Panc1 (cell line): Measurements from ENCODE around the gene GABPB1. TPM values are rescaled to one million over a fixed set of nuclear protein-coding genes. Genes with fewer than 3 reads are reported as not detected.

Experiments
- ATAC-seq: fragments of 200-7000 bp; cut with Tn5 transposase; 2 replicates; pipeline ENCODE4 v1.9.1; 2020; ENCODE audit warnings: mild to moderate bottlenecking, moderate library complexity
- BruUV-seq: library from RNA; stranded (reverse); fragments of 400-500 nt; replicated peaks from 2 replicates; lab custom pipeline; 2021; lab: Mats Ljungman, UMichigan
- CTCF ChIA-PET: fragments of 300-600 bp; sonication (Branson Sonifier 250); formaldehyde crosslinking; loops from one replicate; lab custom pipeline; 2022; ENCODE audit warnings: antibody characterized with exemption; lab: Charles Lee
- POLR2A ChIA-PET: fragments of 300-600 bp; sonication (Branson Sonifier 250); formaldehyde crosslinking; loops from one replicate; lab custom pipeline; 2022; ENCODE audit warnings: antibody characterized with exemption; lab: Charles Lee
- DNase-seq: peaks from one replicate; pipeline ENCODE4 v3.0.0-alpha.2; 2010; ENCODE audit warnings: low read depth, low spot score
- H3K27ac ChIP-seq: 2 replicates; pipeline ENCODE4 v1.5.1; 2011; ENCODE audit warnings: mild to moderate bottlenecking, low read length, inconsistent platforms
- H3K27me3 ChIP-seq: fragments of 200-500 bp; sonication (Bioruptor generic); 2 replicates; pipeline ENCODE4 v1.6.0; 2014; ENCODE audit warnings: low read length, inconsistent platforms; ENCODE audit not compliant: control insufficient read depth, insufficient read depth
- H3K36me3 ChIP-seq: fragments of 200-500 bp; sonication (Bioruptor generic); 2 replicates; pipeline ENCODE4 v1.5.1; 2014; ENCODE audit warnings: inconsistent platforms, mild to moderate bottlenecking, low read length, moderate library complexity; ENCODE audit not compliant: control insufficient read depth, insufficient read depth
- H3K4me1 ChIP-seq: 2 replicates; pipeline ENCODE4 v1.5.1; 2011; ENCODE audit warnings: inconsistent platforms, mild to moderate bottlenecking, low read length, moderate library complexity; ENCODE audit not compliant: control insufficient read depth, insufficient read depth
- H3K4me3 ChIP-seq, 2 experiments: 2 replicates each; pipeline ENCODE4 v1.5.1; 2011 to 2012; ENCODE audit warnings: low read depth in 2 of 2, low read length in 2 of 2, mild to moderate bottlenecking in 2 of 2, inconsistent platforms in 1 of 2, moderate library complexity in 1 of 2
- H3K9me3 ChIP-seq: fragments of 200-500 bp; sonication (Bioruptor generic); 2 replicates; pipeline ENCODE4 v1.5.1; 2014; ENCODE audit warnings: low read depth, mild to moderate bottlenecking, inconsistent platforms, low read length, moderate library complexity; ENCODE audit not compliant: control insufficient read depth, insufficient read depth
- POLR2AphosphoS5 ChIP-seq: IDR thresholded peaks from 2 replicates; pipeline ENCODE4 v1.6.1; 2012; ENCODE audit warnings: mild to moderate bottlenecking, low read depth, low read length, moderate library complexity
- SIN3A ChIP-seq: IDR thresholded peaks from 2 replicates; pipeline ENCODE4 v1.6.1; 2012; ENCODE audit warnings: low read depth, mild to moderate bottlenecking, low read length, moderate library complexity, borderline replicate concordance; ENCODE audit not compliant: insufficient read depth
- TCF7L2 ChIP-seq: IDR thresholded peaks from 2 replicates; pipeline ENCODE4 v1.6.1; 2011; ENCODE audit warnings: mild to moderate bottlenecking, low read depth, low read length, inconsistent platforms
- in situ Hi-C: cut with HindIII; loops from 2 replicates; pipeline ENCODE4 v1.10.0; 2016; ENCODE audit warnings: low sequenced_read_pairs, low pct_unique_long_range_greater_than_20kb
- intact Hi-C: fragments of 100-400 bp; cut with micrococcal nuclease; formaldehyde crosslinking; loops from one replicate; pipeline ENCODE4 v1.10.0; 2022; ENCODE audit not compliant: unreplicated experiment
- total RNA-seq: library from RNA; stranded (reverse); gene quantifications from one replicate; pipeline ENCODE4 v1.2.1, GENCODE V29; 2021; ENCODE audit not compliant: unreplicated experiment
- TF ChIP-seq, protein P1 (sequence below): fragments of 450-650 bp; IDR thresholded peaks from 2 replicates; pipeline ENCODE4 v1.5.1; 2017; ENCODE audit warnings: mild to moderate bottlenecking
- TF ChIP-seq, protein P2 (sequence below), 2 experiments: IDR thresholded peaks; 2 replicates each; pipeline ENCODE4 v1.6.1; 2011 to 2012; ENCODE audit warnings: low read depth in 2 of 2, control low read depth in 1 of 2, low read length in 1 of 2, mild to moderate bottlenecking in 1 of 2, moderate library complexity in 1 of 2; ENCODE audit not compliant: insufficient read depth in 1 of 2

GABPB1 gene
- total RNA-seq, 1 experiment from 2014 or later: 20.0 TPM

DNA sequence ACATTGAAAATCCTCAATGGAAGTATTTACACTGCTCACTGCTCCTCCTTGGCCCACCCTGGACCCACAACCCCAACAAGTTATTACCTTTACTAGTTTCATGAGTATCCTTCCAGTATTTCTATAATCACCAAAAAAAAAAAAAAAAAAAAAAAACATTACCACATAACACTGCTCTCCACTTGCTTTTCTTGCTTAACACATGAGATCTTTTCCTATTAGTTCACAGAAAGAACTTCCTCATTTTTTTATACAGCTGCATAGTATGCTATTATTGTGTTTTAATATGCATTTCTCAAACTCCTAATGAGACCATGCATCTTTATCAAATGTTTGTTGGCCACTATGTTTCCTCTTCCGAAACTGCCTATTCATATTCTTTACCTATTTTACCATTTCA is 14.6 kb downstream of the GABPB1 start:
- ATAC-seq (no peak), DNase-seq (no peak)
- ChIA-PET POLR2A (no interaction called here), CTCF (no interaction called here)
- H3K36me3 ChIP-seq: no peaks in the 10 kb centered on the region
- intact Hi-C loops: no loop called here
- H3K4me3 ChIP-seq: no peak overlapping the region
- no peaks in the 10 kb centered on the region for H3K9me3 ChIP-seq
- no peaks in the 10 kb centered on the region for H3K4me1 ChIP-seq
- no peak for TF ChIP-seq POLR2AphosphoS5
- TF ChIP-seq SIN3A: no peak
- TF ChIP-seq, protein P1, sequence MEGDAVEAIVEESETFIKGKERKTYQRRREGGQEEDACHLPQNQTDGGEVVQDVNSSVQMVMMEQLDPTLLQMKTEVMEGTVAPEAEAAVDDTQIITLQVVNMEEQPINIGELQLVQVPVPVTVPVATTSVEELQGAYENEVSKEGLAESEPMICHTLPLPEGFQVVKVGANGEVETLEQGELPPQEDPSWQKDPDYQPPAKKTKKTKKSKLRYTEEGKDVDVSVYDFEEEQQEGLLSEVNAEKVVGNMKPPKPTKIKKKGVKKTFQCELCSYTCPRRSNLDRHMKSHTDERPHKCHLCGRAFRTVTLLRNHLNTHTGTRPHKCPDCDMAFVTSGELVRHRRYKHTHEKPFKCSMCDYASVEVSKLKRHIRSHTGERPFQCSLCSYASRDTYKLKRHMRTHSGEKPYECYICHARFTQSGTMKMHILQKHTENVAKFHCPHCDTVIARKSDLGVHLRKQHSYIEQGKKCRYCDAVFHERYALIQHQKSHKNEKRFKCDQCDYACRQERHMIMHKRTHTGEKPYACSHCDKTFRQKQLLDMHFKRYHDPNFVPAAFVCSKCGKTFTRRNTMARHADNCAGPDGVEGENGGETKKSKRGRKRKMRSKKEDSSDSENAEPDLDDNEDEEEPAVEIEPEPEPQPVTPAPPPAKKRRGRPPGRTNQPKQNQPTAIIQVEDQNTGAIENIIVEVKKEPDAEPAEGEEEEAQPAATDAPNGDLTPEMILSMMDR: no peak
- TF ChIP-seq TCF7L2: no peak
- TF ChIP-seq, protein P2, sequence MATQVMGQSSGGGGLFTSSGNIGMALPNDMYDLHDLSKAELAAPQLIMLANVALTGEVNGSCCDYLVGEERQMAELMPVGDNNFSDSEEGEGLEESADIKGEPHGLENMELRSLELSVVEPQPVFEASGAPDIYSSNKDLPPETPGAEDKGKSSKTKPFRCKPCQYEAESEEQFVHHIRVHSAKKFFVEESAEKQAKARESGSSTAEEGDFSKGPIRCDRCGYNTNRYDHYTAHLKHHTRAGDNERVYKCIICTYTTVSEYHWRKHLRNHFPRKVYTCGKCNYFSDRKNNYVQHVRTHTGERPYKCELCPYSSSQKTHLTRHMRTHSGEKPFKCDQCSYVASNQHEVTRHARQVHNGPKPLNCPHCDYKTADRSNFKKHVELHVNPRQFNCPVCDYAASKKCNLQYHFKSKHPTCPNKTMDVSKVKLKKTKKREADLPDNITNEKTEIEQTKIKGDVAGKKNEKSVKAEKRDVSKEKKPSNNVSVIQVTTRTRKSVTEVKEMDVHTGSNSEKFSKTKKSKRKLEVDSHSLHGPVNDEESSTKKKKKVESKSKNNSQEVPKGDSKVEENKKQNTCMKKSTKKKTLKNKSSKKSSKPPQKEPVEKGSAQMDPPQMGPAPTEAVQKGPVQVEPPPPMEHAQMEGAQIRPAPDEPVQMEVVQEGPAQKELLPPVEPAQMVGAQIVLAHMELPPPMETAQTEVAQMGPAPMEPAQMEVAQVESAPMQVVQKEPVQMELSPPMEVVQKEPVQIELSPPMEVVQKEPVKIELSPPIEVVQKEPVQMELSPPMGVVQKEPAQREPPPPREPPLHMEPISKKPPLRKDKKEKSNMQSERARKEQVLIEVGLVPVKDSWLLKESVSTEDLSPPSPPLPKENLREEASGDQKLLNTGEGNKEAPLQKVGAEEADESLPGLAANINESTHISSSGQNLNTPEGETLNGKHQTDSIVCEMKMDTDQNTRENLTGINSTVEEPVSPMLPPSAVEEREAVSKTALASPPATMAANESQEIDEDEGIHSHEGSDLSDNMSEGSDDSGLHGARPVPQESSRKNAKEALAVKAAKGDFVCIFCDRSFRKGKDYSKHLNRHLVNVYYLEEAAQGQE (IDR thresholded peaks at IDR 0.05; ENCODE audit: insufficient read depth in 1 of 2, low read depth in 2 of 2, low read length in 1 of 2): no peak
- H3K27ac ChIP-seq: no peak overlapping the region
- no TSS peak for BruUV-seq
- no peaks in the 10 kb centered on the region for H3K27me3 ChIP-seq
- in situ Hi-C loops: no loop called here

- intact Hi-C loops: no loop called here
Observed at GRCh38 chr15:50339717-50340116, 15.3 kb downstream of the GABPB1 start.

More at GRCh38 chr15:50339717-50340116, 15.3 kb downstream of the GABPB1 start:
- Histone ChIP-seq H3K27me3 (no peaks in the 10 kb centered on the region), H3K27ac (no peak overlapping the region), H3K9me3 (no peaks in the 10 kb centered on the region), H3K4me3 (no peak overlapping the region), H3K36me3 (no peaks in the 10 kb centered on the region), H3K4me1 (no peaks in the 10 kb centered on the region)
- no TSS peak for BruUV-seq
- ChIA-PET CTCF (no interaction called here), POLR2A (no interaction called here)
- in situ Hi-C loops: no loop called here
- no peak for DNase-seq
- ATAC-seq: no peak
- TF ChIP-seq, protein P1: no peak
- TF ChIP-seq POLR2AphosphoS5 (no peak), SIN3A (no peak), TCF7L2 (no peak)
- TF ChIP-seq, protein P2 (IDR thresholded peaks at IDR 0.05; ENCODE audit: insufficient read depth in 1 of 2, low read depth in 2 of 2, low read length in 1 of 2): no peak
